ENCODE data around the gene PRSS48.

DNA sequence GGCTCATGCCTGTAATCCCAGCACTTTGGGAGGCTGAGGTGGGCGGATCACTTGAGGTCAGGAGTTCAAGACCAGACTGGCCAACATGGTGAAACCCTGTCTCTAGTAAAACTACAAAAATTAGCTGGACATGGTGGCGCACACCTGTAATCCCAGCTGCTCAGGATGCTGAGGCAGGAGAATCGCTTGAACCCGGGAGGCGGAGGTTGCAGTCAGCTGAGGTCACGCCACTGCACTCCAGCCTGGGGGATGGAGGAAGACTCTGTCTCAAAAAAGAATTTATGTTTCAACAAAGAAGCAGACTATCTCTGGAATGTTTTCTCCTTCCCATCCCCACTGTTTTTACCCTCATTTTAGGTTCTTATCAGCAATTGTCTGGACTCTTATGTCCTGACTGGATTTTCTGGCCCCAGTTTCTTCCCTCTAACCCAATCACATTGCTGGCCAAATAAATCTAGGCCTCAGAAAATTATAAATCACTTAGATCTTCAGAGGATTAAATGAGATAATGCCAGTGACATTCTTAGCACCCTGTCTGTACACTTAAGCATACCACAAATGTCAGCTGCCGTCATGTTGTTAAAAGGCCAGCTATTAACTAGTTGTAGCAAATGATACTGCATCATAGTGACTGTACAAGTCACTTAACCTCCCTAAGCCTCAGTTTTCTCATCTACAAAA, 44.9 kb upstream of the PRSS48 start:
- TF ChIP-seq SMC3 (IDR thresholded peaks at IDR 0.05; ENCODE audit: low read depth, low read length) (no peak), POLR2A (IDR thresholded peaks at IDR 0.05; ENCODE audit: low read depth, low read length) (no peak), CEBPB (IDR thresholded peaks at IDR 0.05; ENCODE audit: low read depth, low read length) (no peak), RAD21 (IDR thresholded peaks at IDR 0.05; ENCODE audit: low read length) (no peak), MAZ (IDR thresholded peaks at IDR 0.05; ENCODE audit: borderline replicate concordance, low read depth, low read length) (no peak), MAFK (IDR thresholded peaks at IDR 0.05; ENCODE audit: low read depth, low read length) (no peak), MXI1 (IDR thresholded peaks at IDR 0.05; ENCODE audit: borderline replicate concordance, low read depth, low read length) (no peak), FOS (IDR thresholded peaks at IDR 0.05; ENCODE audit: low read depth, low read length) (no peak), RFX5 (IDR thresholded peaks at IDR 0.05; ENCODE audit: low read depth, low read length) (no peak), RCOR1 (IDR thresholded peaks at IDR 0.05; ENCODE audit: insufficient replicate concordance, low read length) (no peak), BHLHE40 (IDR thresholded peaks at IDR 0.05; ENCODE audit: low read depth, low read length) (no peak)
- TF ChIP-seq, protein P1, sequence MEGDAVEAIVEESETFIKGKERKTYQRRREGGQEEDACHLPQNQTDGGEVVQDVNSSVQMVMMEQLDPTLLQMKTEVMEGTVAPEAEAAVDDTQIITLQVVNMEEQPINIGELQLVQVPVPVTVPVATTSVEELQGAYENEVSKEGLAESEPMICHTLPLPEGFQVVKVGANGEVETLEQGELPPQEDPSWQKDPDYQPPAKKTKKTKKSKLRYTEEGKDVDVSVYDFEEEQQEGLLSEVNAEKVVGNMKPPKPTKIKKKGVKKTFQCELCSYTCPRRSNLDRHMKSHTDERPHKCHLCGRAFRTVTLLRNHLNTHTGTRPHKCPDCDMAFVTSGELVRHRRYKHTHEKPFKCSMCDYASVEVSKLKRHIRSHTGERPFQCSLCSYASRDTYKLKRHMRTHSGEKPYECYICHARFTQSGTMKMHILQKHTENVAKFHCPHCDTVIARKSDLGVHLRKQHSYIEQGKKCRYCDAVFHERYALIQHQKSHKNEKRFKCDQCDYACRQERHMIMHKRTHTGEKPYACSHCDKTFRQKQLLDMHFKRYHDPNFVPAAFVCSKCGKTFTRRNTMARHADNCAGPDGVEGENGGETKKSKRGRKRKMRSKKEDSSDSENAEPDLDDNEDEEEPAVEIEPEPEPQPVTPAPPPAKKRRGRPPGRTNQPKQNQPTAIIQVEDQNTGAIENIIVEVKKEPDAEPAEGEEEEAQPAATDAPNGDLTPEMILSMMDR (conservative IDR thresholded peaks at IDR 0.05; ENCODE audit: low read depth, low read length): no peak
- TF ChIP-seq, protein P2, sequence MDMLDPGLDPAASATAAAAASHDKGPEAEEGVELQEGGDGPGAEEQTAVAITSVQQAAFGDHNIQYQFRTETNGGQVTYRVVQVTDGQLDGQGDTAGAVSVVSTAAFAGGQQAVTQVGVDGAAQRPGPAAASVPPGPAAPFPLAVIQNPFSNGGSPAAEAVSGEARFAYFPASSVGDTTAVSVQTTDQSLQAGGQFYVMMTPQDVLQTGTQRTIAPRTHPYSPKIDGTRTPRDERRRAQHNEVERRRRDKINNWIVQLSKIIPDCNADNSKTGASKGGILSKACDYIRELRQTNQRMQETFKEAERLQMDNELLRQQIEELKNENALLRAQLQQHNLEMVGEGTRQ (IDR thresholded peaks at IDR 0.05; ENCODE audit: low read depth, low read length): no peak

Measured in IMR-90 (cell line).